Osteoblast (primary cell): ENCODE results near the gene CACNA1E. TPM values are rescaled to one million over a fixed set of nuclear protein-coding genes. Genes with fewer than 3 reads are reported as not detected.

Experiments used
- DNase-seq: peaks from one replicate; pipeline ENCODE4 v3.0.0; 2011; ENCODE audit warnings: low spot score, mixed read lengths; ENCODE audit not compliant: insufficient read length; ENCODE audit errors: missing footprints
- H2AFZ ChIP-seq: 2 replicates; pipeline ENCODE4 v1.6.0; 2011; ENCODE audit warnings: mild to moderate bottlenecking, low read length
- H3K27ac ChIP-seq: 2 replicates; pipeline ENCODE4 v1.5.1; 2011; ENCODE audit warnings: mild to moderate bottlenecking, low read depth, low read length, moderate library complexity
- H3K27me3 ChIP-seq: 2 replicates; pipeline ENCODE4 v1.6.0; 2012; ENCODE audit warnings: mild to moderate bottlenecking, control low read depth, inconsistent platforms, low read length, moderate library complexity; ENCODE audit not compliant: insufficient read depth
- H3K36me3 ChIP-seq: 2 replicates; pipeline ENCODE4 v1.5.1; 2011; ENCODE audit warnings: mild to moderate bottlenecking, low read length, control low read depth, moderate library complexity; ENCODE audit not compliant: insufficient read depth
- H3K4me1 ChIP-seq: 2 replicates; pipeline ENCODE4 v1.5.1; 2011; ENCODE audit warnings: mild to moderate bottlenecking, low read length, control low read depth, moderate library complexity; ENCODE audit not compliant: insufficient read depth
- H3K4me2 ChIP-seq: 2 replicates; pipeline ENCODE4 v1.6.0; 2011; ENCODE audit warnings: mild to moderate bottlenecking, low read length; ENCODE audit not compliant: insufficient read depth
- H3K4me3 ChIP-seq: fragments of 200-600 bp; sonication (generic); 3 replicates; pipeline ENCODE4 v1.5.1; 2012; ENCODE audit warnings: mild to moderate bottlenecking, low read length, inconsistent platforms; ENCODE audit not compliant: insufficient read depth
- H3K79me2 ChIP-seq: 2 replicates; pipeline ENCODE4 v1.6.0; 2012; ENCODE audit warnings: mild to moderate bottlenecking, low read length, control low read depth, inconsistent platforms; ENCODE audit not compliant: insufficient read depth
- H3K9me3 ChIP-seq: 2 replicates; pipeline ENCODE4 v1.5.1; 2011; ENCODE audit warnings: low read depth, low read length, control low read depth
- H4K20me1 ChIP-seq: 2 replicates; pipeline ENCODE4 v1.6.0; 2012; ENCODE audit warnings: mild to moderate bottlenecking, low read length, control low read depth; ENCODE audit not compliant: insufficient read depth
- CTCF ChIP-seq: IDR thresholded peaks from 2 replicates; pipeline ENCODE4 v1.5.1; 2011; ENCODE audit warnings: mild to moderate bottlenecking, low read depth, low read length, moderate library complexity; ENCODE audit errors: extremely low read depth
- total RNA-seq: library from RNA; depleted of rRNA; stranded (reverse); fragments of >200 nt; gene quantifications from 2 replicates; pipeline ENCODE4 v1.2.3, GENCODE V29; 2012

The CACNA1E gene
- total RNA-seq, 1 donor: under 0.01 TPM

- H3K27ac ChIP-seq: no peak overlapping the region
- H3K27me3 ChIP-seq: no peaks in the 10 kb centered on the region
- TF ChIP-seq CTCF: no peak
- H3K4me2 ChIP-seq: no peak overlapping the region
- H4K20me1 ChIP-seq: no peaks in the 10 kb centered on the region
- no peaks in the 10 kb centered on the region for H3K4me1 ChIP-seq
- no peak overlapping the region for H2AFZ ChIP-seq
- H3K9me3 ChIP-seq: no peaks in the 10 kb centered on the region
- H3K79me2 ChIP-seq: no peaks in the 10 kb centered on the region
- no peak for DNase-seq
- no peaks in the 10 kb centered on the region for H3K36me3 ChIP-seq
- H3K4me3 ChIP-seq: no peak overlapping the region
Observed at GRCh38 chr1:181583598-181583997, 100.3 kb downstream of the CACNA1E start.

DNA sequence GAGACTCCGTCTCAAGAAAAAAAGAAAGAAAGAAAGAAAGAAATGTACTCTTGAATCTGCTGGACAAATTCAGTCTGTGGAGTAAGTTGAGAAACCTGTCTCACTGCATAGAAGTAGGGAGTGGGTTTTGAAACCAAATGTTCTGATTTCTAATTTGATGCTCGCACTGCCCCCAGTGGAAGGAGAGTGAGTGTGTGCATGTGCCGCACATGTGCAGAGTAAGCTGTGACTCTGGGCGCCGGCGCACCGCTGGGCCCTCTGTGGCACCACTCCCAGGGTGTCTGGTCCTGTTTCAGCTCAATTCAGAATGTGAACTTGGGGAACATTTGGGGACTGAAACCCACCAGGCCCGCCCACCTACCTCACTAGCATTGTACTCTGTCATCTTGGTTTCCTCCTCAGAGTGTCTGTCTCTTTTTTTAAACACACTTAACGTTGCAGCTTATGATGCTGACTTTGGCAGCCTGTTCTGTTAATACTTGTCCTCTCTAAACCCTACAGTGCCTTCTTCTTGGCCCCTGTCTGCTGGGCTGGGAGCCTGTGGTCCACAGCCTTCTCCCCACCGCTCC lies 104.6 kb downstream of the CACNA1E start:
- H3K4me3 ChIP-seq: no peak overlapping the region
- no peak overlapping the region for H2AFZ ChIP-seq
- H3K4me1 ChIP-seq: no peaks in the 10 kb centered on the region
- no peak overlapping the region for H3K27ac ChIP-seq
- no peaks in the 10 kb centered on the region for H4K20me1 ChIP-seq
- no peak overlapping the region for H3K4me2 ChIP-seq
- H3K27me3 ChIP-seq: no peaks in the 10 kb centered on the region
- no peaks in the 10 kb centered on the region for H3K79me2 ChIP-seq
- DNase-seq: no peak
- no peak for TF ChIP-seq CTCF
- no peaks in the 10 kb centered on the region for H3K9me3 ChIP-seq
- no peaks in the 10 kb centered on the region for H3K36me3 ChIP-seq

GRCh38 chr1:181588631-181589030 lies 105.3 kb downstream of the CACNA1E start:
- DNase-seq: no peak
- no peaks in the 10 kb centered on the region for H3K4me1 ChIP-seq
- H3K4me2 ChIP-seq: no peak overlapping the region
- H3K9me3 ChIP-seq: no peaks in the 10 kb centered on the region
- H3K27me3 ChIP-seq: no peaks in the 10 kb centered on the region
- no peak overlapping the region for H3K4me3 ChIP-seq
- H2AFZ ChIP-seq: no peak overlapping the region
- H3K36me3 ChIP-seq: no peaks in the 10 kb centered on the region
- H4K20me1 ChIP-seq: no peaks in the 10 kb centered on the region
- no peak overlapping the region for H3K27ac ChIP-seq
- no peak for TF ChIP-seq CTCF
- no peaks in the 10 kb centered on the region for H3K79me2 ChIP-seq

DNA sequence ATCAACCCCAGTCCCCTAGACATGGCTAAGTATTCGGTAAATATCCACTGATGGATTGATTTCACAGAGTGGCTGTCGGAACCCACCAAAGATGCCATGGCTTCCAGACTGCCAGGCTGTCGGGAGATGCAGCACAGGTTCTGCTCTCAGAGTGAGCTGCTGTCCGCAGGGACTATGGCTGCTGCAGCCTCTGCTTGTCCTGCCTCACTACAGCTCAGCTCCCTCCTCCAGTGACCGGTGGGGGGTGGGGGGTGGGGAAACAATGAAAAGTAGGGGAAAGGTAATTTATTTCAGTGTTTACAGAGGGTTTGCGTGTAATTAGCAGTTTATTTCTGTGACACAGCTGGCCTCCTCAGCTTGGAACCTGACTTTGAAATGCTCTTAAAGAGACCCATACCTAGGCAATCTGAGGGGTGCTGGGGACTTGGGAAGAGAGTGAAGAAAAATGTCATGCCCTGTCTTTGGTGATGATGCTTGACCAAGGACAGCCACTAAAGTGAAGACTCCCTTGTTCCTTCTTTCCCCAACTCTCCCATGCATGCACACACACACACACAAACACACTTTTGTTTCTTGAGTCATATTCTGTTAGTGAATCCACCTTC lies 109.0 kb downstream of the CACNA1E start:
- H3K36me3 ChIP-seq: no peaks in the 10 kb centered on the region
- H3K27ac ChIP-seq: no peak overlapping the region
- no peak overlapping the region for H3K4me2 ChIP-seq
- no peaks in the 10 kb centered on the region for H3K27me3 ChIP-seq
- no peak for DNase-seq
- no peaks in the 10 kb centered on the region for H3K4me1 ChIP-seq
- H3K9me3 ChIP-seq: no peaks in the 10 kb centered on the region
- no peak overlapping the region for H3K4me3 ChIP-seq
- no peak overlapping the region for H2AFZ ChIP-seq
- no peaks in the 10 kb centered on the region for H3K79me2 ChIP-seq
- TF ChIP-seq CTCF: no peak
- no peaks in the 10 kb centered on the region for H4K20me1 ChIP-seq
